Mammary epithelial cell (primary cell): ENCODE measurements around the gene TAS2R46.

ENCODE experiments used
- EZH2 ChIP-seq: IDR thresholded peaks from 2 replicates; pipeline ENCODE4 v1.6.1; 2012; ENCODE audit warnings: low read length, inconsistent platforms, borderline replicate concordance
- TF ChIP-seq, protein P1 (sequence below), 2 donors: IDR thresholded peaks in 1 of 2; conservative IDR thresholded peaks in 1 of 2; 2 replicates each; pipeline ENCODE4 v1.5.1; 2011 to 2012; ENCODE audit warnings: inconsistent platforms in 2 of 2, low read length in 2 of 2, mild to moderate bottlenecking in 2 of 2, control low read depth in 1 of 2, low read depth in 1 of 2; ENCODE audit not compliant: insufficient read depth in 1 of 2; ENCODE audit errors: extremely low read depth in 1 of 2

- TF ChIP-seq, protein P1, sequence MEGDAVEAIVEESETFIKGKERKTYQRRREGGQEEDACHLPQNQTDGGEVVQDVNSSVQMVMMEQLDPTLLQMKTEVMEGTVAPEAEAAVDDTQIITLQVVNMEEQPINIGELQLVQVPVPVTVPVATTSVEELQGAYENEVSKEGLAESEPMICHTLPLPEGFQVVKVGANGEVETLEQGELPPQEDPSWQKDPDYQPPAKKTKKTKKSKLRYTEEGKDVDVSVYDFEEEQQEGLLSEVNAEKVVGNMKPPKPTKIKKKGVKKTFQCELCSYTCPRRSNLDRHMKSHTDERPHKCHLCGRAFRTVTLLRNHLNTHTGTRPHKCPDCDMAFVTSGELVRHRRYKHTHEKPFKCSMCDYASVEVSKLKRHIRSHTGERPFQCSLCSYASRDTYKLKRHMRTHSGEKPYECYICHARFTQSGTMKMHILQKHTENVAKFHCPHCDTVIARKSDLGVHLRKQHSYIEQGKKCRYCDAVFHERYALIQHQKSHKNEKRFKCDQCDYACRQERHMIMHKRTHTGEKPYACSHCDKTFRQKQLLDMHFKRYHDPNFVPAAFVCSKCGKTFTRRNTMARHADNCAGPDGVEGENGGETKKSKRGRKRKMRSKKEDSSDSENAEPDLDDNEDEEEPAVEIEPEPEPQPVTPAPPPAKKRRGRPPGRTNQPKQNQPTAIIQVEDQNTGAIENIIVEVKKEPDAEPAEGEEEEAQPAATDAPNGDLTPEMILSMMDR (conservative IDR thresholded peaks at IDR 0.05 in 1 of 2, IDR thresholded peaks at IDR 0.05 in 1 of 2; ENCODE audit: extremely low read depth in 1 of 2, insufficient read depth in 1 of 2, low read depth in 1 of 2, low read length in 2 of 2) = no peak
- no peak for TF ChIP-seq EZH2
Observed at GRCh38 chr12:11015775-11016430, 46.2 kb downstream of the TAS2R46 start.
